ENCODE measurements around the gene SAT1.

Gene SAT1

GRCh38 chrX:23825675-23826074 is 42.7 kb downstream of the SAT1 start:
- no peak for DNase-seq (ENCODE audit: low read depth)
- H3K4me3 ChIP-seq (ENCODE audit: low read depth, low read length), result no peak overlapping the region
- TF ChIP-seq CTCF (IDR thresholded peaks at IDR 0.05; ENCODE audit: low read depth, low read length, missing control alignments), result no peak

GRCh38 chrX:23826216-23826615 is 43.2 kb downstream of the SAT1 start:
- no peak for DNase-seq (ENCODE audit: low read depth)

DNA sequence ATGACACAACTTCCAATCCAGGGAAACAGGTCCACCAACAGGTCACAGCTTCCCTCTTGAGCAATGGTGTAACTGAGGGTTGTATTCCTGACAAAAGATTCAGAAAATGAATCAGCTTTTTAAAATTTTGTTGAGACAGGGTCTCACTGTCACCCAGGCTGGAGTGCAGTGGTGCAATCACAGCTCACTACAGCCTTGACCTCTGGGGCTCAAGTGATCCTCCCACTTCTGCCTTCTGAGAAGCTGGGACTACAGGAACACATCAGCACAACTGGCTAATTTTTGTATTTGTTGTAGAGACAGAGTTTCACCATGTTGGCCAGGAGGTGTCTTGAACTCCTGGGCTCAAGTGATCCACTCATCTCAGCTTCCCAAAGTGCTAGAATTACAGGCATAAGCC is 43.7 kb downstream of the SAT1 start:
- TF ChIP-seq CTCF (IDR thresholded peaks at IDR 0.05; ENCODE audit: low read depth, low read length, missing control alignments), result no peak
- no peak for DNase-seq (ENCODE audit: low read depth)

More at GRCh38 chrX:23826216-23826615, 43.2 kb downstream of the SAT1 start:
- no peak for TF ChIP-seq CTCF (IDR thresholded peaks at IDR 0.05; ENCODE audit: low read depth, low read length, missing control alignments)
- H3K4me3 ChIP-seq (ENCODE audit: low read depth, low read length), result no peak overlapping the region

DNA sequence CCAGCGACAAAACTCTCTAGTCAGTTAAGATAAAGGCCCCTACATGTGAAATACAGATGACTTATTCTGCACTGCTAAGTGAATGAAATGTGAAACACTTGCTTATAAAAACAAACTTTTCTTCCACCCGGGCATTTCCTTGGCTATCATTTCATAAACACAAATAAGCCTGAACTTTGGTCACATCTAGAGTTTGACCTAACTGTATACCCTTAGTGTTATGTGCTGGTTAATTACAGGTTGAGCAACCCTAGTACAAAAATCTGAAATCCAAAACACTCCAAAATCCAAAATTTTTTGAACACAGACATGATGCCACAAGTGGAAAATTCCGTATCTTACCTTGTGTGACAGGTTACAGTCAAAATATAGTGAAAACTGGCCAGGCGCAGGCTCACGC is 45.9 kb downstream of the SAT1 start:
- no peak overlapping the region for H3K4me3 ChIP-seq (ENCODE audit: low read depth, low read length)
- DNase-seq (ENCODE audit: low read depth), result no peak
- no peak for TF ChIP-seq CTCF (IDR thresholded peaks at IDR 0.05; ENCODE audit: low read depth, low read length, missing control alignments)

More for the DNA sequence above, 43.7 kb downstream of the SAT1 start:
- H3K4me3 ChIP-seq (ENCODE audit: low read depth, low read length), result no peak overlapping the region

GRCh38 chrX:23832721-23833120 is 49.7 kb downstream of the SAT1 start:
- no peak overlapping the region for H3K4me3 ChIP-seq (ENCODE audit: low read depth, low read length)
- DNase-seq (ENCODE audit: low read depth), result no peak
- TF ChIP-seq CTCF (IDR thresholded peaks at IDR 0.05; ENCODE audit: low read depth, low read length, missing control alignments), result no peak

All from GM12864 (cell line).